Choroid plexus epithelial cell (primary cell): ENCODE results near the gene OLFML3.

ENCODE experiments used
- DNase-seq: peaks from one replicate; pipeline ENCODE4 v3.0.0-alpha.2; 2010; ENCODE audit warnings: low read depth
- H3K4me3 ChIP-seq: 2 replicates; pipeline ENCODE4 v1.5.1; 2011; ENCODE audit warnings: low read depth, mild to moderate bottlenecking, control low read depth, low read length, moderate library complexity
- CTCF ChIP-seq: conservative IDR thresholded peaks from 2 replicates; pipeline ENCODE4 v1.5.1; 2011; ENCODE audit warnings: low read depth, mild to moderate bottlenecking, control low read depth, inconsistent platforms, low read length, moderate library complexity

OLFML3 gene

GRCh38 chr1:113975211-113975895 lies 3.9 kb upstream of the OLFML3 start:
- peak; percentile 64 for DNase-seq
- no peak overlapping the region for H3K4me3 ChIP-seq
- TF ChIP-seq CTCF, result no peak

- peak; percentile 86 for TF ChIP-seq CTCF
- H3K4me3 ChIP-seq, result no peak overlapping the region
- peak; percentile 79 for DNase-seq
Observed at GRCh38 chr1:113976609-113977278, 2.5 kb upstream of the OLFML3 start.

GRCh38 chr1:113977906-113978305 lies 1.4 kb upstream of the OLFML3 start:
- no peak for DNase-seq
- no peak overlapping the region for H3K4me3 ChIP-seq
- TF ChIP-seq CTCF, result no peak

- no peak for DNase-seq
- TF ChIP-seq CTCF, result no peak
- peak overlapping the region; percentile 51 for H3K4me3 ChIP-seq
Observed at GRCh38 chr1:113980110-113980509, 836 bp downstream of the OLFML3 start.

- DNase-seq, result peak; percentile 90
- H3K4me3 ChIP-seq, result peak overlapping the region; percentile 31
- TF ChIP-seq CTCF, result no peak
Observed at GRCh38 chr1:113981962-113982931, 3.0 kb downstream of the OLFML3 start.

- peak overlapping the region; percentile 31 for H3K4me3 ChIP-seq
- no peak for TF ChIP-seq CTCF
- no peak for DNase-seq
Observed at GRCh38 chr1:113982949-113983348, 3.7 kb downstream of the OLFML3 start.
